Eye (tissue), 1 donor: Measurements from ENCODE around the gene ADAM33.

ENCODE experiments used
- DNase-seq: peaks from one replicate; pipeline ENCODE4 v3.0.0-alpha.2; 2015

The ADAM33 gene

DNA sequence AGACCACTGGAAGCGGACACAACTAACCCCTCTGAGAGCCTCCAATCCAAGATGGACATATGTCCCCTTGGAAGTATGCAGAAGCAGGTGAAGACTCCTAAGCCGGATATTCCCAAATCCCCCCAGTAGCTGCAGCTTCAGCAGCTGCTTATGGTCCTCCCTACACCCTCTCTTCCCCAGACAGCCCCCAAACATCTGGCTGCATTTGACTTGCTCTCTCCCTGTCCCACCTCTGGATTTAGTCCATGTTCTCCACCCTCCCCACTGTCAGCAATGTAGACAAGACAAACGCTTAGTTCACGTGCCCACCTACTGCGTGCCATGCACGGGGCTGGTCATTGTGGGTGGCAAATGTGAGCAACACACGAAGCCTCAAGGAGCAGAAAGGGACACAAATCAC lies 4.6 kb upstream of the ADAM33 start:
- DNase-seq, result no peak

DNA sequence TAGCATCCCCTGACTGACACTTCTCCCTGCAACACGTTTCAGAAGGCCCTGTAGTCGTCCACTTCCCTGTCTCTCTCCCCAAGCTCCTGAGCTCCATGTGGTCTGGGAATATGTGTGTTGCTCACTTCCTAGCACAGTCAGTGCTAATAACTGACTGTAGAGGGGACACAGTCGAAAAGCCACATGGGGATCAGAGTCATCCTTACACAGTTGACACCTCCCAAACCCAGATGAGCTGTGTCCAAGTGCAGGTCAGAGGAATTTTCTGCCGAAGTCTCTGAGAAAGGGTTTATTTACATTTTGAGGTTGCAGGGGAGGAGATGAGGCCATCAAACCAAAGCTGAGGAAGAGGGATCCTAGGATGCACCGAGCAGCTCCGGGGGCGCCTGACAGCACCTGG lies 3.5 kb upstream of the ADAM33 start:
- no peak for DNase-seq

DNA sequence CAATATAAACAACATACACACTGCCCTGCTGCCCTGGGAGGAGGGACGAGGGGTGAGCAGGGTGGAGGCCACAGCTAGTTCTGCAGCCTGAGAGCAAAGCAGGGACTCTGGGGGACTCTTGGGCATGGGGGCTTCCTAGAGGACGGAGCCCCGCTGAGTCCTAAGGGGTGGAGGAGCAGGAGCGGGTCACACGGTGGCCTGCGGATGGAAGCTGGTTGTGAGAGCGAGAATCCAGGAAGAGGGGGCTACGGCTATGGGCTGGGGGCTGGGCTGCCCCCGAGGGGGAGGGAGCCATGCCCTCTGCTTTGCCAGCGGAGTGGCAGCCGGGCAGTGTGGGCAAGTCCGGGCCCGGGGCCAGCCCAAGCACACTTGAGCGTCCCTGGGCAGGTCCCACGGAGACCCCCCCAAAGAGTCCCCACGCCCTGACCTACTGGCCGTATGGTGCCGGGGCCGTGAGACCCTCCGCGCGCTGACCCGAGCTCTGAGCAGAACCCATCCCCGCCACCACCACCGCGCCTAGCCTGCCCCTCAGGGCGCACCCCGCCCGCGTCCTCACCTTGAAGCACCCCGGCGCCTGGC lies 369 bp downstream of the ADAM33 start:
- DNase-seq, result no peak

DNA sequence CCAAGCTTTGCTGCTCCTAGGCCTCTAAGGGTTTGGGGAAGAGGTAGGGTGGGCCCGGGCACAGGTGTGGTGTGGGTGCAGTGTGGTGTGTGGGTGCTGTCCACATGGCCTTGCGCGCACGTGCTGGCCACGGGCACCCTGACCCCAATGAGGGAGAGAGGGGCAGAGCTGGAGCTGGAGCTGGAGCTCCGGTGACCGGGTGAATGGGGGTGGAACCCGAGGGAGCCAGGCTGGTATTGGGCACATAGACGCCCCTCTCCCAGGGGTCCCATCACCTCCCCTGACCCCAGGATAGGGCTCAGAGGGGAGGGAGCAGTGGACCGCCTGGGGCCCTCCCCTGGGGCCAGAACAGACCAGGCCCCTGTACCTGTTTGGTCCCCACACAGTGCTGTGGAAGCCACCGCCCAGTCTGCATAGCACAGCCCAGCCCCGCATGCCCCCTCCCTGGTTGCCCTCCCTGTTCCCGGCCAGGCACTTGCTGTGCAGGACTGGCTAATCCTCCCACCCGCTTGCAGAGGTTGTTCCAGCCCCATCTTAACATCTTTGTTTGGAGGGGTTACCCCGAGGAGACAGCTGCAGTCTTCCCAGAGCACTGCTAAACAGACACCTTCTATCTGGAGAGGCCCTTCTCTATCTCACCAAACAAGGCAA lies 984 bp downstream of the ADAM33 start:
- DNase-seq, result no peak

DNA sequence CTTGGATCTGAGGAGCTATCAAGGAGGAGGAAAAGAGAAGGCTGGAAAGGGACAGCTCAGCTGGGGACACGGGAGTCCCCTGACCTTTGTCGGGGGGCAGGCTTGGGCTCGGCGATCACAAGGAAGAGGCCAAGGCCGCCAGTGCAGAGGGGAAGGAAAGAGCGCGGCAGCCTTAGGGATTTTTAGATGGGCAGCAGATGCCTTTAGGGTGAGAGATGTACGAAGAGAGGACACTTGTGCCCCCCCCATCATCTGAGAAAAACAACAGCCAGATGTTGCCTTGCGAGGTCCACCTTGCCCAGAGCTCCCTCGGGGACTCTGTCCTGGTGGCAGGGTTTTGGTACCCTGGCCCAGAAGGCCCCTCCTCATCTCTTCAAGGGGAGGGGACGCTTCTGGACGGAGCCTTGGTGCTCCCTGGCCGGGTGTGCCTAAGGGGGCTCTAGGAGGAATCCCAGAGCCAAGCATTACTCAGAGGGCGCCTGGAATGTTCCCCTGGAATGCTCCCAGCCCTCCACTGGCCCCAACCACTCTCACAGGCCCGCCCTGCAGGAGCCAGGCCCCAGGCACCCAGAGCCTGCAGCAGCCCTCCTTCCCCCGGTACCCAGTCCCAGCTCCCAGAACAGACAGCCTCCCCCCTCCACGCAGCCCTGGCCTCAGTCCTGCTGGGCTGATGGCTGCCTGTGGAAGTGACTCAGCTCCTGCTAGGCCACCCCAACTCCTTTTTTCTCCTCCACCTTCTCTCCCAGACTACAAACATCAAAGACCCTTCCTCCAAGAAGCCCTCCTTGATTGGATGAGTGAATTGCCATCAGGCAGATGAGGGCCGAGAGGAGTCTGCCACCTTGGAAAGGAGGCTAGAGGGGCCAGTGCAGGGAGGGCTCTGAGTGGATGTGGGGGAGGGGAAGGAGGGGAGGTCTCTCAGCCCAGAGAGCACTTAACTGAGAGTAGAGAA lies 1.8 kb downstream of the ADAM33 start:
- DNase-seq, result peak; percentile 58

DNA sequence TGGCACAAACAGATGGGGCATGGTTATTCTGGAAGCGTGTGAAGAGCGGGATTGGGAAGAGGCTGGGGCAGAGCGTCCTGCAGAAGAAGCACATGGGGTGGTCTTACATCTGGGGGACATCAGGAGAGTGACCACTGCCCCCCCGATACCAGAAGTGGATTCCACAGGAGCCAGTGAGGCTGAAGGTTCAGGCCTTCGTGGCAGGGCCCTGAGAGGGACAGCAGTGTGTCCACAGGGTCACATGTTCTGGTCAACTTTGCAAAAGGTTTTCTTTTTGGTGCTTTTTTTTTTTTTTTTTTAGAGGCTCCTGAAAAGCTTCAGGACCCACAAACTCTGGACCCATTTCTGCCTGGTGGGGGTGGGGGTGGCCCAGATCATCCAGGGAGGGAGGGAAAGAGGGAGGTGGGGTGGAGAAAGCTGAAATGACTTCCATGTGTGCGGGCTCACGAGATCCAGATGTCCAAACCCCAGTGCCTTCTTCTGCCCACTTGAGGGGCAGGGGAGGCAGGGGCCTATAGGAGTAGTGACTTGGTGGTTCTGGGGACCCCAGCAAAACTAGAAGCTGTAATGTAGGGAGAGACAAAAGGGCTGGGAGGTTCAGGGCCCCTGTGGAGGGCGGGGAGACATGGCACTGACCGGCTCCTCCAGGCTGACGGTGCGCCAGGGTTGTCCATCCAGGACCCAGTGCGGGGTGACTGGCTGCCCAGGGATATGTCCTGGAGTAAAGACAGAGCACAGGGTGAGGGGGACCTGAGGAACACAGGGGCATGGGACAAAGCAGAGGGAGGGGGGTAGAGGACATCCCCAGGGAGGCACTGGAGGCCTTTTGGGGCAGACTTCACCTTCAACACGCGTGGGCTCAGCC lies 2.7 kb downstream of the ADAM33 start:
- DNase-seq, result no peak

DNA sequence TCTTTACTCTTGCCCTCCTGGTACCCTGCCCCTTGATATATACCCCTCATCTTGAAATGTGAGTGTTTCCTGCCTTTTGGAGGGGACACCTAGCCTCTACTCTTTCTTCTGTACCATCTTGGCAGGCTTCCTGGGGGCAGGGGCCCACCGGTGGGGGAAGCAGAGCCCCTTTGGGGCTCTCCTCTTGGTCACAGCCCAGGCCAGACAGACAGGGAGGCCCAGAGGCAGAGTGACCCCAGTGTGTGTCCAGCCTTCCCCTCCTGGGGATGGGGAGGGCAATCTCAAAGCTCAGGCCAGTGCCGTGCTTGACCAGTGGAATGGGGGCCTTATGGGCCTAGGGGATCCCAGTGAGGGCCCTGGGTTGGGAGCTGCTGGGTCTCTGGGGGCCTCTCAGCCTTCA lies 3.6 kb downstream of the ADAM33 start:
- DNase-seq, result no peak

DNA sequence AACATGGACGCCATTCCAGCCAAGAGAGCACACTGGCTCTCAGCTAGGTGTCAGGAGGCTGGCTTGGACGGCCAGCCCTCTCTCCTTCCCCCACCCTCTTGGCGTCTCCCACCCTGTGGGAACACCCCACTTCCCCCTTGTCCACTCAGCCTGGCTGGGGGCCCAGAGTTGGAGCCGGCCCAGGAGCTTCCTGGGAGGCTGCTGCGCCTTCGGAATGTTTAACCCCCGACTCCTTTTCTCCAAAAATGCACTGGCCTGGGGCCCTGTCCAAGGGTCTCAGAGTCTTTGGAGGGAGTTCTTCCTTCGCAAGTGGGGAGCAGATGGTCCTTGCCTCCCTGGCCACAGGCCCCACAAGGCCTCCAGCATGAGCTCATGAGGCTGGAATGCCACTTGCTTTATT lies 4.1 kb downstream of the ADAM33 start:
- DNase-seq, result peak; percentile 46

DNA sequence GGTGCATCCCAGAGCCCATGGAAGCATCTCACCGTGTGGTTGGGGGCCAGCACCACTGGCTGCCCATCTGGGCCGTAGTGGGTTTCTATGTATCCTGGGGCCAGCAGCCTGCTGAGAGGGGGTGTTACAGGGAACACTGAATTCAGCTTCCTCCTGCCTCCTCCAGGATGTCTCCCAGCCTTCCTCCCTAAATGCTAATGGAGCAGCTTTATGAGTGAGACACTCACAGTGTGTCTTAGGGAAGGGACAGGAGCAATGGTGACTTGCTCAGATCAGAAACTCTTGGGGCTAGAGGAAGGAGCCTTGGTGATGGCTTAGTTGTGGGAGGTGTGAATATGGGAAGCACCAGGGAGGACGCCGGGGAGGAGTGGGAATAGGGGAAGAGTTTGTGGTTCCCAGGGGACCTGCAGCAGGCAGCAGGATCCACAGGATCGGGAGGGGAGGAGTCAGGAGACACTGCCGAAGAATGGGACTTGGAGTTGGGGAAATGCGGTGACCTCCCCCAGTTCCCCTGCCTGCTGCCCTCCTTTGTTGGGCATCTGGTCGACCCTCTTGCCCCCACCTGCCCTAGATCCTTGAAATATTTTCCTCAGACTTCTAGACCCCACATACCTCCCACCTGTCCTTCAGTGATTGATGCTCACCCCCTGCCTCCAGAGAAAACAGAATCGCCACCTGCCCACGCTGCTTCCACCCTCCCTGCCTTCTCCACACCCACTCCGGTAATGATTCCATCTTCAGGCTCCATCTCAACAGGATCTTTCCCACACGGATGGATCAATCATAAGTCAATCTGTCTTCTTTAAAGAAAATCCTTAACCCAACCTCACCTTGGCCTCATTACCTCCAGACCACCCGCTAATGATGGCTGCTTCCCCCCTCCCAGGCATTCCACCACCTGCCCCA lies 6.6 kb downstream of the ADAM33 start:
- no peak for DNase-seq

DNA sequence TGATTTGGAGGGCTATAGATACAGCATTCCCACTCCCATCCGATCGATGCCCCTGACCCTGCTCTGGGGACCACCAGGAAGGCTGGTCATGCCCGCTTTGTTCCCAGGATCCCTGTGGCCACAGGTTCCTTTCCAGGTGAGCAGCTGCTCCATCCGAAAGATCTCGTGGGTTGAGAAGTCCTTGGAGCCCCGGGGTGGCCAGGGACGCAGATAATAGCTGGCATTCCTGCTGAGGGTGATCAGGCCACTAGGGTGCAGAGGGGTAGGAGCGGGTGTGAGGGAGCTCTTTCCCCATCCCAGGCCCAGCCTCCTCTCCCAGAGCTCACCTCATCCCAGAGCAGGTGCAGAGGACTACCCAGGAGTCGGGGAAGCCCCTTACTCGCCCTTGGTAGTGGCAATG lies 7.4 kb downstream of the ADAM33 start:
- no peak for DNase-seq

DNA sequence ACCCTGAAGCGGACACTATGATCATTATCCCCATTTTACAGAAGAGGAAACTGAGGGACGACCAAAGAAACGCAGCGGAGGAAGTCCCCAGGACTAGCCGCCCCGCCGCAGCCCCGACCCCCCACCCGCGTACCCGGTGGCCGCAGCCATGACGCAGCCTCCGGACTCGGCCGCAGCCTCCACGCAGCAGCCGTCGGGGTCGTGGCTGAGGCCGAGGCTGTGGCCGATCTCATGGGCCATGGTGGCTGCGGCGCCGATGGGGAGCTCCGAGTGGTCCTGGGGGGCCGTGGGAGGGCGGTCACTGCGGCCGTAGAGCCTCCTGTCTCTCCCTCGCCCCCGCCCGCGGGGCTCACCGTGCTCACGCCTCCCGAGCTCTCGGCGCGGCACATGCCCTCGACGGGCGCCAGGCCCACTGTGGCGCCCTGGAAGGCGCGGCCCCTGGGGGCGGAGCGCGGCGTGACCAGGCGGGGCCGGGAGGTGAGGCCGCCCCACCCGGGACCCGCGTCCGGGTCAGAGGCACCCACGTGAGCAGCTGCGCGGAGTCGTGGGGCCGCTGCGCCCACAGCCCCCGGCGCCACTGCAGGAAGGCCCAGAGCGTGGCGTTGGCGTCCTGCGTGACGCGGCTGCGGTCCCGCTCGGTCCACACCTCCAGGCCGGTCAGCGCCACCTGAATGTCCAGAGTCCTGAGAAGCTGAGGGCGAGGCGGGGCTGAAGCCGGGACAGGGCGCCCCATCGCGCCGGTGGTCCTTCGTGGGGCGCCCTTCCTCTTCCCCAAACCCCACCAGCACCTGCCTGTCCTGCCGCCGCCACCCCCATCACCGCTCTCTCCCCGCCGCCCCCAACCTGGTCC lies 8.4 kb downstream of the ADAM33 start:
- no peak for DNase-seq

DNA sequence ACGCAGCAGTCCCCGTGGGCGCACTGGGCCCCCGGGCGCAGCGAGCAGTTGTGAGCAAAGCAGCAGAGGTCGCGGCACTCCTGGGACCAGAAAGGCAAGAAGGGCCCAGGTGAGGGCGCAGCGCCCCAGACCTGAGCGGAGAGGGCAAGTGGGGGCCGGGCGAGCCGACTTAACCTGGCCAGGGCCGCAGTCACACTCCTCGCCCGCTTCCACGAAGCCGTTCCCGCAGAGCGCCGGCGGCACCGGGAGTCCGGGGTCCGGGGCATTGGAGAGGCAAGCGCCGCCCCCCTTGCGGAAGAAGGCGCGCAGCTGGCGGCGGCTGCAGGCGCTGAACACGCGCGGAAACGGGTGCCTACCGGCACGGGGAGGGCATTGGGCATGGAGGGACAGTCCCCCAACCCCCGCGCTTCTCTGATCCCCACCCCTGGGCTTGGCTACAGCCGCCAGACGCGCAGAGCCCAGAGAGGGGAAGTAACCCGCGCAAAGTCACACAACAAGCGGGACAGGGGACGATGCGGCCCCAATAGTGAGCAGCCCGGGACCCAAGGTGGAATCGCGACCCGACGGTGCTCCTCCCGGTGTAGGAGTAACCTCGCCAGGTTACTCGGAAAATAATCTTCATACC lies 9.2 kb downstream of the ADAM33 start:
- DNase-seq, result no peak

DNA sequence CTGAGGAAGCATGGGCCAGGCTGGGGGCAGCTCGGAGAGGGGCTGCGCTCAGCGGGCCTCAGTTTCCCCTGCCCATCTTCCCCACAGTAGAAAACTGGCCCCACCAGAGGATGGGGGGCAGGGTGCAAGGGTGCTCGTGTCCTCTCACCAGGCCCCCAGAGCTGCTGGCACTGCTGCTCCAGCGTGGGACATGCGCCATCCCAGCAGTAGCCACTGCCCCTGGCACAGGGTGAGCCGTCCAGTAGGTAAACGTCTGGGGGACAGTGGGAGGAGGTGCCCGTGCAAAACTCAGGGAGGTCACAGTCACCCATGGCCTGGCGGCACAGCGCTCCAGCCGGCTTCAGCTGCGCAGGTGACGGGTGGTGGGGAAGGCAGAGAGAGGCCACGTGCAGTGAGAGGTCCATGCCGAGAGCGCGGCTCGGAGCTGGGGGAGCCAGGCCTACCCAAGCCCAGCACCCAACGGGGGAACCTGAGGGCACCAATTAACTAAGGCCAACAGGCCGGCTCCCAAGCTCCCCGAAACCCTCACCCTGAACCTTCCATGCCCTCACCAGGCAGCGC lies 9.7 kb downstream of the ADAM33 start:
- DNase-seq, result no peak

DNA sequence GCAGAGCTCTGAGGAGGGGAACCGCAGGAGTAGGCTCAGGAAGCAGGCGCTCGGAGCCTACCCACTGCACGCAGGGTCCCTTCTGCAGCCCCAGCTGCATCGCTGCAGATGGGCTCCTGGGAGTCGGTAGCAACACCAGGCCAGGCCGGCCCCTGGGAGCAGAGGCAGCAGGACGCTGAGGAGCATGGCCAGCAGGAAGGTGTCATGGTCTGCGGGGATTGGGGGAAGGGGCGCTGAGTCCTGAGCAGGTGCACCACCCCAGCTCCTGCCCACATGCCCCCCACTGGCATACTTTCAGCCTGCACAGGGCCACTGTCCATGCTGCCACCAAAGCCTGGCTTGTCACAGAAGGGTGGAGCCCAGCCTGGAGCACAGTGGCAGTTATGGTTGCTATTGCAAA lies 10.9 kb downstream of the ADAM33 start:
- no peak for DNase-seq

DNA sequence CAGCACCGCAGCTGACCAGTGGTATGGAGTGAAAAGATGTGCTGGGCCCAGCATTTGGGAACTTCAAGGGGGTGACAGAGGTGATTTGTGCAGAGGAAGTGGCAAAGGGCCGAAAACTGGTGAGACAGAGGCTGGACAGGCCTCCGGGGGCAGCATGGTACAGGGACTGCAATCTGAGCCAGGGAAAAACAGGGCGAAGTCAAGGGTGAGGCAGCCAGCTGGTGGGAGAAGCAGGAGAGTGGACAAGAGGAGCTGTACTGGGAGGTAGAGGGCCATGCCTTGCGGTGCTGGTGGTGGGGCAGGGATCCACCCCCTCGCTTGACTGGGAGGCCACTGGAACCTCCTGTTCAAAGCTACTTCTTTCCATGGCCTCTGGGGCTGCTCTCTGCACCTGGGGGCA lies 11.3 kb downstream of the ADAM33 start:
- DNase-seq, result no peak

DNA sequence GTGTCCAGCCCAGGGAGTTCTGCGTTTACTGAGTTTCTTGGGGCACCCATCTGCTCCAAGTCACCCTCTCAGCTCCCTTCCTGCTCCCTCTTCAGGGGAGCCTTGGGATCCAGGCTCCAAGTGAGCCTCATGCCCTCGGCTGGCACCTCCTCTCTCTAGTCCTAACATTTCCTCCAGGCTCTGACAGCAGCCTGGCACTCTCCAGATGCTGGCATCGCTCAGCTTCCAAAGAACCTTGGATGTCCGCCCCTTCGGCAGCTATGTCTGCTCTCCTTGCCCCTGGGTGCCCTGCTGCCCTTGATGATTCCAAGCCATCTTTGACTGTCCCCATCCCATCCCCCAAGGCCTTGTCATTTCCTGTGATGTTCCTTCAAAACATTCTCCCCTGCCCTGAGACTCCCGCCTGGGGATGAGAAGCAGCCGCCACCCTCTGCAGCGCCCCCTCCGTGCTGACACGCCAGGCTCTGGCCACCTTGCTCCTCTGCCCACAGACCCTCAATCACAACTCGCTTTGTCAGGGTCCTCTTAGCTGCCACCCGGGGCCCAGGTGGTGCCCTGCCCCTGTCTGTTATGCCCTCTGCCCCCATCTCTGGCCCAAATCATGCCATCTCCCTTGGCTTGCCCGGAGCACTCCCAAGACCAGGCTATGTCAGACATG lies 12.0 kb downstream of the ADAM33 start:
- no peak for DNase-seq

DNA sequence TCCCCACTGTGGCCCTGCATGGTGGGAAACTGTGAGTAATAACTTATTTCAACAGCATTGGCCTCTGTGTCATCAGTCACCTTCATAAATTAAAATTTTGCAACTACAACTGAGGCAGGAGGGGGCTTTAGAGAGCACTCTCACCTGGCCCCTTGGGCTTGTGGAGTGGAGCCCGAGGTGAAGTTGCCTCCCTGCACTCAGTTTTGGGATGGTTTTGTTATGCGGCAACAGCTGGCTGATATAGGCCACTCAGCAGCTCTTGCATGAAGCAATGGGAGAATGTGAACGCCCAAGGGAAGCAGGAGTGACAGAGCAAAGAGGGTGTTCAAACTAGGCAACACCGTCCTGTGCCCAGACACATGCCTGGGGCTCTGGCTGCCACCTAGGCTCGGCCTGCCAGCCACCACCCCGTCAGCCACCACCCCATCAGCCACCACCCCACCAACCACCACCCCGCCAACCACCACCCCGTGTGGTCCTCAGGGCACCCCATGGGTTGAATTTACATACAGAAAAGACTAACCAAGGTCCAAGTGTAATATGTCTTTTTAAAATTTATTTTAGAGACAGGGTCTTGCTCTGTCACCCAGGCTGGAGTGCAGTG lies 14.3 kb downstream of the ADAM33 start:
- no peak for DNase-seq

DNA sequence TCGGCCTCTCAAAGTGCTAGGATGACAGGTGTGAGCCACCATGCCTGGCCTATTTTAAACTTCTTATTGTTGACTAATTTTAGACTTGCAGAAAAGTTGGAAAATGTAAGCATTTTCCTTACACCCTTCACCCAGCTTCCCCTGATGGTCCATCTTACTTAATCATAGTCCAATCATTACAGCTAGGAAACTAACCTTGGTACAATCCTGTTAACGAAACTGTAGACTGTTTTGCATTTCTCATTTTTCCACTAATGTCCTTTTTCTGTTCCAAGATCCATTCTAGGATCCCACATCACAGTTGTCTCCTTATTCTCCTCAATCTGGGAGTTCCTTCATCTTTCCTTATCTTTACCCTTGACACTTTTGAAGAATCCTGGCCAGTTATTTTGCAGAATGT lies 18.0 kb downstream of the ADAM33 start:
- DNase-seq, result no peak

DNA sequence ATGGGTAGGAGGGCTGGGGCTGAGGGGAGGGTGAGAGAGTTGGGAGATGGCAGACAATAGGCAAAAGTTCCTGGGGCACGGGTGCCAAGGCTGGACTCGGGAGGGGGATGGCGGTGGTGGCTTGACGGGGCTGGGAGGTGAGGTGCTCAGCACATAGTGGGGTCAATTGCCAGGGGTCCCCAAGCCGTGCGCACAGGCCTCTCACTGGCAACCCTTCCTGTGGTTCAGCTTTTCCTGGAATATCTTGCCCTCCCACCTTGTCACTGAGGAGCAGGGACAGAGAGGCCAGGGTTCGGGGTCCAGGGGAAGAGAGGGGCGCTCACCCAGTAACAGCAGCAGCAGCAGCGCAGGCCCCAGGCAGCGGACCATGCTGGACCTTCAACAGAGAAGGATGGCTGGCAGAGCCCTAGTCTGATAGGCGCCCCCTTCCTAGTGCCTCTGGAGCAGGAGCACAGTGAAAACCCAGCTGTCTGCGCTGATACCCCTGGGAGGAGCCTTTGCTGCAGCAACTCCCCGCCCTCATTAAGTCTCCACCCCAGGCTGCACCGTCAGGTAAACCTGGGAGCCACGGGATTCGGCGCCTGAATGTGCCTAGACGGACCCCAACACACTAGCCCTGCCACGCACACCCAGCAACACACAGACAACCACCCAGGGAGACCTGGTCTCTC lies 18.6 kb downstream of the ADAM33 start, which contains the start of gene GFRA4:
TSS of gene GFRA4 (minus strand) at position 369 of the 671 bp plus-strand sequence. CDS start at position 369, 0 bp downstream.
- DNase-seq, result no peak
